NOMO-1 treated with dmso at 0.1 percent for 144 hours (cell line): ENCODE data around the gene LRATD1.
"Not testable (repeated sequence)": the region's sequence is repeated elsewhere in the genome, so short reads cannot be mapped to it uniquely, and the experiment has no call there.

Source experiments
- DNase-seq: peaks from one replicate; lab custom pipeline; 2025; ENCODE audit not compliant: unreplicated experiment; lab: John Stamatoyannopoulos, UW

LRATD1 gene

DNA sequence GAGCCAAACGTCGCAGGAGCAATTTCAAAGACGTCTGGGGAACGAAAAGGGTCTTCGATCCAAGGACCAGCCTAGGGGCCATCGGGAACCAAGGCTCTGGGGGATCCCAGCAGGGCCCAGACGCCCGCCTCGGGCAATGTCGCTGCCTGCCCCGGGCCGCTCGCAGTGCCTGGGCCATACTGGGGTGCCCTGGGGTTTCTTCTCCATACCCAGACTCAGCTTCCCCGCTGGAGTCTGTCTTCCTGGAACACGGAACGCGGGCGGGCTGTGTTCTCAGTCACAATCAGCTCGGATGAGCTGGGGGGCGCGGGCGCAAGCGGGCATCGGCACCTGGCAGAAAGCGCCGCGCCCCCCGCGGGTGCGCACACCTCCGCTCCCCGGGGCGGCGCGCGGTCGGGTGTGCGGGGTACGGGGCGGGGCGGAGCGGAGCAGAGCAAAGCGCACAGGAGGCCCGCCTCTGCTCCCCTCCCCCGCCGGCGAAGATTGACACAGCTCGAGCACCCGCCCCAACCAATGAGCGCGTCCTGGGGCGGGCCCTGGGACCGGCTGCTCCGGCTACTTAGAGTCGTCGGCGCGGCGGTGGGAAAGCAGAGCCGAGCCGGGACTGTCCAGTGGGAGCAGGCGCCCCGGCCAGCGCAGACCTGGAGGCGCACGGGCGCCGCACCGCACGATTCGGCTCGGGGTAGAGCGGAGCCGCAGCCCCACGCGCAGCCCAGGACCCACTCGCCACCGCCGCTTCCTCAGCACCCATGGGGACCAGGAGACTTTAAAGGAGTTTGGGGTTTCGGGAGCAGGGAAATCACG, at the start of gene LRATD1:
LRATD1 (plus strand) TSS at position 585 of the 804 bp plus-strand sequence. CDS start 1,263 bp downstream, outside the sequence.
- no peak for DNase-seq

- no peak for DNase-seq
These were observed 49.5 kb upstream of the LRATD1 start for GRCh38 chr2:14583059-14583458.

DNA sequence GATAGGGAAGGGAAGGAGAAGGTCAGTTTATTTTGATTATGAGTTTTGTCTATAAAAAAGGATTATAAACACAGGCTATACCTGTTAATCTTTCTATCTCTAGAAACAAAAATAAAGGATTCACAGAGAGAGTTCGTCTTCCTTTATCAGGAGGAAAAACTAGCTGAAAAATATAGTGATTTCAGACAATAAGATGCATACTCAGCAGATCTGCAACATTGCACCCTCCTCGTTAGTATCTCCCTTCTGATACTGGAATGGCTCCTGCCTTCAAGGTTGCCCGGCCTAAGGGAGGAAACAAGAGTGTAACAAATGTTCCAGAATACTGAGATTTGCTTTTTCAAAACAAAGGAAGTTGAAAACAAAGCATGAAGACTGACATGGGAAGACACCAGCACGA, 48.7 kb upstream of the LRATD1 start:
- no peak for DNase-seq

DNA sequence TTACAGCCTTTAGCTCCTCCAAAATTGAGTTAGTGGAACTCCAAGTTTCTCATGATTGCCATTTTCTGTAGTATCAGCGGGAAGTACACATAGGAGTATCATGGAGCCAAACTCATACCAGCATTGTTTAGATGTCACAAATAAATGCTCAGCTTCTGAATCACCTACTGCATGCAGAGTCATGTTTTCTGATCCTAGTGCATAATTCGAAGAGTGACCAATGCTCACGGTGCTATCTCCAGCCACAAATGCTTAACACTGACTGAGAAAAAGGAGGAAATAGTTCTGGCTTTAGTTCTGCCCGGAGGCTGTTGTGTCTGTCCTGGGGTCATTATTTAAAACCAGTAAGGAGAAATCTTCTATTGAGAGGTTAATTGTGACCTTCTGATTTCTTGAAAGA, 45.4 kb upstream of the LRATD1 start:
- DNase-seq = no peak

DNA sequence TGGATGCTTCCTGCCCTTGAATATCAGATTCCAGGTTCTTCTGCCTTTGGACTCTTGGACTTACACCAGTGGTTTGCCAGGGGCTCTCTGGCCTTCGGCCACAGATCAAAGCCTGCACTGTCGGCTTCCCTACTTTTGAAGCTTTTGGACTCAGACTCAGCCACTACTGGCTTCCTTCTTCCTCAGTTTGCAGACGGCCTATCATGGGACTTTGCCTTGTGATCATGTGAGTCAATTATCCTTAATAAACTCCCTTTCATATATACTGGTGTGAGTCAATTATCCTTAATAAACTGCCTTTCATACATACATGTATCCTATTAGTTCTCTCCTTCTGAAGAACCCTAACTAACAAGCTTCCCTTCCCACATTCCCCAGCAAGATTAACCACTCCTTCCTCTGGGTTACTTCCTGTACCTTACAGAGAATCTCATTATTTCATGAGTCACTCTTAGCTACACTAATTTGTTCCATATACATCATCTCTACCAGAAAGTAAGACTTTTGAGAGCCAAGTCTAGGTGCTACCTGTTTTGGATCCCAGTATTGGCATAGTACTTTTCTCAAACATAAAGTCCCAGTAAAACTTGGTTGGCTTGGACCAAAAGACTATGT, 31.3 kb upstream of the LRATD1 start:
- DNase-seq = no peak

DNA sequence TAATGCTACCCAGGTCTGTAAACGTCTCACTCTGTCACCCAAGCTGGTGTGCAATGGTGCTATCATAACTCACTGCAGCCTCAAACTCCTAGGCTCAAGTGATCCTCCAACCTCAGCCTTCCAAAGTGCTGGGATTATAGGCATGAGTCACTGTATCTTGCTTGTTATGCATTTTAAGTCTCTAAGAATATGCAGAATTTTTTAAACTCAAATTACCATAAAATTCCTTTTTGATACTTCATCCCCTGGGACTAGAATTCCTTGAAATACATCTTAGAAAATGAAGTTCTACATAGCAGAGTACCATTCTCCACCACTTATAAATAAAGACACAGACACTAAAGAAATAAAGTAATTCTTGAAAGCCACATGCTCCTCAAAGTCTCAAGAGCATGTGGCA, 30.2 kb upstream of the LRATD1 start:
- no peak for DNase-seq

- DNase-seq = no peak
These were observed 28.8 kb upstream of the LRATD1 start for GRCh38 chr2:14603676-14604075.

GRCh38 chr2:14608245-14608644, 24.3 kb upstream of the LRATD1 start:
- DNase-seq = no peak

DNA sequence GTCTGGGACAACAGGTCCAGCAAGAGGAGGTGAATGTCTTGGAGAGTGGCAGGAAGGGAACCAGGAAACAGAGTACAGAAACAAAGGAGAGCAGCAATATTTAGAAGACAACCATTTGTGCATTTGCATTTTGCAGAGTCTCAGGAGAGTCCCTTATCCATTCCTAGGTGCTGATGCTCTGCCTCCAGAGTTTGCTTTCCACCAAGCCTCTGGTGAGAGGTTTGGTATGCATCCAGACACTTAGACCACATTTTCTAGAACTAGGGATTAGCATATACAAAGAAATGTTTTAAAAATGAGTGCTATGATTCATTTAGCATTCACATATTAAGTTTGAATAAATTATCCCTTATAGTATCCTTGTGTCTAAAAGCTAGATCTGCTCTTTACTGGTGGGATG, 18.5 kb upstream of the LRATD1 start:
- DNase-seq = no peak

DNA sequence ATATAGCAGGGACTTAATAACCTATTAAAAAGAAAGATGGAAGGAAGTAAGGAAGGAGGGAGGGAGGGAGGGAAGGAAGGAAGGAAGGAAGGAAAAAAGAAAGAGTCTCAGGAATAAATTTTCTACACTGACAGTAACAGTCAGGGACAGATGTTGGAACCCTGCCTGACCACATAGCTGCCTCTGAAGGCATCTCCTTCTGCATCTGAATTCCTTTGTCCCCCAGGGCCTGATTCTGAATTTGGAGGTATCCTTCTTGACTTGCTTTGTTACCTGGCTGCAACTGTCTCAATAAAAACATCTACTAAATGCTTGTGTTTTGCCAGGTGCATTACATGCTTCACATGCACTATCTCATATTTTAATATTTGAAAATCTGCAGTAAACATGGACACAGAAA, 17.4 kb upstream of the LRATD1 start:
- no peak for DNase-seq

- DNase-seq = no peak
These were observed 16.8 kb upstream of the LRATD1 start for GRCh38 chr2:14615760-14616159.

DNA sequence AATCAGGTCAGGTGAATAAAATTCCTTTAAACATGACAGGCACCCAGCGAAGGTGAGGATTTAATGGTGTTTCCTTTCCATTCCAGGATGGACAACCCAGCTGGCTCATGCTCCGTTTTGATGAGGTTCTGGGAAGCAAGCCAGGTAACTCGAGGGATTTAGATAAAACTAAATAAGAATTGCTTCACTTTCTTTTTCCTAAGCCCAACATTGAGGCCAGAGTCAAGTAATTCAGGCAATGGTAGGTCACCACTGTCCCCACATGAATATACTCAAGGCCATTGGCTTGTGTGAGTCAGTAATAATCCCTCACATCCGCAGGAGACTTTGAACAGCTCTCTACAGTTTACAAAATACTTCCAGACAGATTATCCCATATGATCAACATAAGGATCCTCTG, 16.2 kb upstream of the LRATD1 start:
- DNase-seq = no peak

DNA sequence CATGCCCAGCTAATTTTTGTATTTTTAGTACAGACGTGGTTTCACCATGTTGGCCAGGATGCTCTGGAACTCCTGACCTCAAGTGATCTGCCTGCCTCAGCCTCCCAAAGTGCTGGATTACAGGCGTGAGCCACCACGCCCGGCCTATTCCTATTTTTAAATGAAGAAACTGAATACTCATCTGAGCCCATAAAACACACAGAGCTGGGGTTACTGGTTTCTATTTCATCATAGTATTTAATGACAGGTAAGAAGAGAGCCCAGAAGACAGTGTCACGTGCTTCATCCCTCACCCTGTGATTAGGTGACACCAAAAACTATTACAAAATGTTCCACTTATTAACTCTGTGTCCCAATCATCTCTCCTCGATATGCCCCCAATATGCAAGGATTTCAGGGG, 15.6 kb upstream of the LRATD1 start:
- DNase-seq = no peak

DNA sequence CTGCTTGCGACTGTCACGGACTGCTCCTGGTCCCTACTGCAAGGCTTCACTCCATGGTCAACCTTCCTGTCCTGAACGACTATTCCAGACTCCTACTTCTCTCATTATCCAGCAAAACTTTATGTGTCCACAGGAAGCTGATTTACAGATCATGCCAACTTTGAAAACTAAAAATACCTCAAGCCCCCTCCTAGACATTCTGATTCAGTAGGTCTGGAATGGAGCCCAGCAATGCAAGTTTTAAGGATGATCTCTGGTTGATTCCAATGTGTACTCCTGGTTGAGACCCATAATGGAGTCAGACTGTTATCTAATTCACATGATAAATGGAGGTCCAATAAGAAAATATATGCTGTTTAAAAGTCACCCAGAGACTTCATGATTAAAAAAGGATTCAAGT, 13.1 kb upstream of the LRATD1 start:
- DNase-seq = no peak

DNA sequence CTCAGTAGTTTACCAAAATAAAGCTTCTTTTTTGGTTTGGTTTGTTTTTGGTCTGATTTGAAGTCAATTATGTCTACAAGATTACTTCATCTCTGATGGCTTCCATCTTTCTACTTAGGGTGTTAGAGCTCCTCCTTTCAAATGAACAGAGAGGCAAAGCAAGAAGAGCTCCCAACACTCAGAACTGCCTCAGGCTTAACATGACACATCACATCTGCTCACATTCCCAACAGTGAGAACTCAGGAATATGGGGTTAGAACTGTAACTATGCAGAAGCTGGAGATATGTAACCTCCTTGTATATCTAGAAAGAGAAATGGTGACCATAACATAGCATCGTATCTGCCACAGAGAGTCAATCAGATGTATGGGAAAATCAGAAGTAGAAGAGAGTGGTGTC, 11.4 kb upstream of the LRATD1 start:
- no peak for DNase-seq

DNA sequence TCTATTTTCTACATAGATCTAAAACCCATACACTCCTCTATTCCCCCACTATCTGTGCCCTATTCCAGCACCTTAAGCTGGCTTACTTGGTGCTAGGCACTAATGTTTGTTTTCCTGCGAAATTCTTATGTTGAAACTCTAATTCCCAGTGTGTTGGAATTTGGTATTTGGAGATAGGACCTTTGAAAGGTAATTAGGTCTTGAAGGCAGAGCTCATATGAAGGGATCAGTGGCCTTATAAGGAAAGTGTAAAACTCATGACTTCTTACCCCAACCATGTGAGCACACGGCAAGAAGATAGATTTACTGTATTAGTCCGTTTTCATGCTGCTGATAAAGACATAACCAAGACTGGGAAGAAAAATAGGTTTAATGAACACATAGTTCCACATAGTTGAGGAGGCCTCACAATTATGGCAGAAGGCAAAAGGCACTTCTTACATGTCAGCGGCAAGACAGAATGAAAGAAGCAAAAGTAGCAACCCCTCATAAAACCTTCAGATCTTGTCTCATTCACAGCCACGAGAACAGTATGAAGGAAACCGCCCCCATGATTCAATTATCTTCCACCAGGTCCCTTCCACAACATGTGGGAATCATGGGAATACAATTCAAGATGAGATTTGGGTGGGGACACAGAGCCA, 10.5 kb upstream of the LRATD1 start:
- DNase-seq = no peak

DNA sequence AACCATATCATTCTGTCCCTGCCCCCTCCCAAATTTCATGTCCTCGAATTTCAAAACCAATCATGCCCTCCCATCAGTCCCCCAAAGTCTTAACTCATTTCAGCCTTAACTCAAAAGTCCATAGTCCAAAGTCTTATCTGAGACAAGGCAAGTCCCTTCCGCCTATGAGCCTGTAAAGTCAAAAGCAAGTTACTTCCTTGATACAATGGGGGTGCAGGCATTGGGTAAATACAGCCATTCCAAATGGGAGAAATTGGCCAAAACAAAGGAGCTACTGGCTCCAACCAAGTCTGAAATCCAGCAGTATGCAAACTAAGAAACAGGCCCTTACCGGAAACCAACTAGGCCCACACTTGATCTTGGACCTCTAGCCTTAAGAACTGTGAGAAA, 10.0 kb upstream of the LRATD1 start:
- DNase-seq = not testable (repeated sequence)

GRCh38 chr2:14623237-14623636, 9.3 kb upstream of the LRATD1 start:
- no peak for DNase-seq

- DNase-seq = no peak
These were observed 5.6 kb upstream of the LRATD1 start for GRCh38 chr2:14626873-14627272.

DNA sequence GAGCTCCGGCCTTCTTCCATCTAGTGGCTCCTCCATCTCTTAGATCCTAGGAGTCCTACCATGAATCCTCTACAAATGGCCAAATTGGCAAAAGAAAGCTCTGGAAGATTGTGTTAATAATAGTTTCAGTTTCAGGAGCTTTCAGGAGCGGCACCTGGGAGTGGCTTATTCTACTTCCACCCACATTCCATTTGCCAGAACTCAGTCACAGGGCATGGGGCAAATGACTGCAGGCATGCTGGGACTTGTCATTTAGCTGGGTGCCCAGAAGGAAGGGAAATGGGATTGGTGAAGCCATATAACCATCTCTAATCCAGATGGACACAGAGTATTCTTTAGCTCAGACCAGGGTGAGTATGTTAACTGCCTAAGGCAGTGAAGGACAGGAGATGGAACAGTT, 3.6 kb upstream of the LRATD1 start:
- DNase-seq = no peak

GRCh38 chr2:14631406-14632040, 994 bp upstream of the LRATD1 start:
- DNase-seq = no peak

GRCh38 chr2:14633061-14633460, 544 bp downstream of the LRATD1 start:
- no peak for DNase-seq
